GM12892 (cell line): Measurements from ENCODE around the gene HFM1.

ENCODE experiments used
- POLR2A ChIP-seq: IDR thresholded peaks from 2 replicates; pipeline ENCODE4 v1.6.1; 2011; ENCODE audit warnings: low read depth, low read length, control low read depth
- POLR2AphosphoS5 ChIP-seq: IDR thresholded peaks from 2 replicates; pipeline ENCODE4 v1.6.1; 2011; ENCODE audit warnings: low read depth, low read length, control low read depth

DNA sequence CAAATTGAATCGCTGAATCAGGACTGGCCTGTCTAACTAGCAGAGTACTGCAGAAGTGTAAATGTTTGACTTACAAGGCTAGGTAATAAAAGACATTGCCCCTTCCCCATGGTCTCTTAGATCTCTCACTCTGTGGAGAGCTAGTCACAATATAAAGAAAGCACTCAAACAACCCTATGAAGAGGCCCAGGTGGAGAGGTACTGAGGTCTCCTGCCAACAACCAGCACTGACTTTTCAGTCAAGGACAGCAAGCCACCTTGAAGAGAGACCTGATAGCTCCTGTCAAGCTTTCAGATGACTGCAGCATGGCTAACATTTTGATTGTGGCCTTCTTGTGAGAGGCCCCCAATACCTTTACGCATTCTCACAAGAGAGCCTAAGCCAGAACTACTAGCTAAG is 18.5 kb downstream of the HFM1 start:
- TF ChIP-seq POLR2A (no peak), POLR2AphosphoS5 (no peak)
